ENCODE data around the gene MRPS25. TPM values are rescaled to one million over a fixed set of nuclear protein-coding genes. Genes with fewer than 3 reads are reported as not detected.
A peak's percentile ranks its signal among the peaks of the same experiment; 100 is the strongest.

Gene MRPS25
- total and polyA plus RNA-seq, 2 experiments from 2014 or later: 27.2 to 41.8 TPM

- WGBS, 2 experiments (ENCODE audit: low coverage in 1 of 2, low lambda C conversion rate in 2 of 2, missing lambda C conversion rate in 2 of 2): 96 to 97% methylated on average over 2 of the region's 2 CpGs
- H3K9me3 ChIP-seq (ENCODE audit: low read depth): no peaks in the 10 kb centered on the region
- no peak for TF ChIP-seq EZH2 (IDR thresholded peaks at IDR 0.05; ENCODE audit: insufficient read depth, poor library complexity, severe bottlenecking)
- no peak for TF ChIP-seq EZH2phosphoT487 (IDR thresholded peaks at IDR 0.05; ENCODE audit: insufficient read depth, low read depth)
- no peaks in the 10 kb centered on the region for H3K79me2 ChIP-seq (ENCODE audit: insufficient read depth)
- H3K4me2 ChIP-seq (ENCODE audit: unreplicated experiment): no peak overlapping the region
- no peaks in the 10 kb centered on the region for H3K4me1 ChIP-seq (ENCODE audit: insufficient read depth)
- no peaks in the 10 kb centered on the region for H3K27me3 ChIP-seq (replicated peaks; ENCODE audit: insufficient read depth)
- H2AFZ ChIP-seq: no peak overlapping the region
- H3K36me3 ChIP-seq (ENCODE audit: low read depth): peaks cover 55% of the 10 kb centered on the region
- H3K27ac ChIP-seq: no peak overlapping the region
- H3K4me3 ChIP-seq: no peak overlapping the region
- no peaks in the 10 kb centered on the region for H4K20me1 ChIP-seq (ENCODE audit: insufficient read depth)
- in situ Hi-C loops (cut with MboI): no loop called here
- no peaks in the 10 kb centered on the region for H3K9me2 ChIP-seq (ENCODE audit: insufficient read depth)
- no peak for DNase-seq
- H3K9ac ChIP-seq: no peak overlapping the region
- no peaks in the 10 kb centered on the region for H3F3A ChIP-seq (ENCODE audit: insufficient read depth)
Measured at GRCh38 chr3:15023719-15024118, 41.4 kb downstream of the MRPS25 start.

DNA sequence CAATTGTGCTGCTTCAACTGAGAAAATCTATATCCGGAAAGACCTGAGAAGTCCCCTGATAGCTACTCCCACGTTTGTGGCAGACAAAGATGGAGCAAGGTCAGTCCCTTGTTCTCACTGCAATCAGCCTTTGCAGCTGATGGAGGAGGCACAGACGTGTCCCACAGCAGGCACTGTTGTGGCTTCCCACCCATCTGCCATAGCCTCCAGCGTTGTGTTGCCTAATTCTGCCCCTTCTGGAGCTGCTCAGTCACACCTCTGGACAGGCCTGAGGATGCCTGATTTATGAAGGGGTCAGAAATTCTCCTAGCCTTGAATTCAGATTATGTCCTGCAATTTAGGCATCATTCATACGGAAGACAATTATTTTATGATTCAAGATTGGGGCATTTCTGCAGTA, 41.9 kb downstream of the MRPS25 start:
- WGBS, 2 experiments (ENCODE audit: low coverage in 1 of 2, low lambda C conversion rate in 2 of 2, missing lambda C conversion rate in 2 of 2): 49 to 52% methylated on average over 5 of the region's 5 CpGs
- Histone ChIP-seq H3K9ac (no peak overlapping the region), H3K9me2 (ENCODE audit: insufficient read depth) (no peaks in the 10 kb centered on the region), H3K4me3 (no peak overlapping the region), H2AFZ (no peak overlapping the region), H3K79me2 (ENCODE audit: insufficient read depth) (no peaks in the 10 kb centered on the region), H4K20me1 (ENCODE audit: insufficient read depth) (no peaks in the 10 kb centered on the region), H3K27ac (no peak overlapping the region), H3K4me2 (ENCODE audit: unreplicated experiment) (no peak overlapping the region), H3K9me3 (ENCODE audit: low read depth) (no peaks in the 10 kb centered on the region), H3K27me3 (replicated peaks; ENCODE audit: insufficient read depth) (no peaks in the 10 kb centered on the region), H3K36me3 (ENCODE audit: low read depth) (peaks cover 57% of the 10 kb centered on the region), H3F3A (ENCODE audit: insufficient read depth) (no peaks in the 10 kb centered on the region), H3K4me1 (ENCODE audit: insufficient read depth) (no peaks in the 10 kb centered on the region)
- no peak for TF ChIP-seq EZH2 (IDR thresholded peaks at IDR 0.05; ENCODE audit: insufficient read depth, poor library complexity, severe bottlenecking)
- no peak for TF ChIP-seq EZH2phosphoT487 (IDR thresholded peaks at IDR 0.05; ENCODE audit: insufficient read depth, low read depth)
- in situ Hi-C loops (cut with MboI): no loop called here
- DNase-seq: no peak

DNA sequence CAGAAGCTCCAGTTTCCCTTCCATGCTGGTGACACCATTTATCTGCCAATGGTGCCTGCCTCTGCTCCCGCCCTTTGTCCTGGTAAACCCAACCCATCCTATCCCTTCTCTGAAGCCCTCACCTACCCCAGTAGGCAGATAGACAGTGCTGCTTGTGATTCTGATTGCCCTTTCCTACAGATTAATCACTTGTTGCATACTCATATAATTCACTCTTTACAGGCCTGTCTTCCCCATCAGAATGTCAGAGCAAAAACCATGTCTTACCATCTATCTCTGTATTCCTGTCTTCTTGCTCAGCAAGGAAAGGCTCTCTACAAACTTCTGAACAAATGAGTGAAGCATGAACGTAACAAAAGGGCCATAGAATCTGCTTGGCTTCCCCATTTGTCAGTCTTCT, 47.9 kb downstream of the MRPS25 start:
- Histone ChIP-seq H3K4me2 (ENCODE audit: unreplicated experiment) (no peak overlapping the region), H2AFZ (no peak overlapping the region), H3K27me3 (replicated peaks; ENCODE audit: insufficient read depth) (no peaks in the 10 kb centered on the region), H3K36me3 (ENCODE audit: low read depth) (peaks cover 56% of the 10 kb centered on the region), H3K4me1 (ENCODE audit: insufficient read depth) (no peaks in the 10 kb centered on the region), H3F3A (ENCODE audit: insufficient read depth) (no peaks in the 10 kb centered on the region), H4K20me1 (ENCODE audit: insufficient read depth) (no peaks in the 10 kb centered on the region), H3K9me2 (ENCODE audit: insufficient read depth) (no peaks in the 10 kb centered on the region), H3K9me3 (ENCODE audit: low read depth) (no peaks in the 10 kb centered on the region), H3K79me2 (ENCODE audit: insufficient read depth) (no peaks in the 10 kb centered on the region), H3K4me3 (no peak overlapping the region), H3K27ac (no peak overlapping the region), H3K9ac (no peak overlapping the region)
- DNase-seq: no peak
- TF ChIP-seq EZH2phosphoT487 (IDR thresholded peaks at IDR 0.05; ENCODE audit: insufficient read depth, low read depth) (no peak), EZH2 (IDR thresholded peaks at IDR 0.05; ENCODE audit: insufficient read depth, poor library complexity, severe bottlenecking) (no peak)
- in situ Hi-C loops (cut with MboI): no loop called here
- 75 to 89% methylated on average over 2 of the region's 2 CpGs for WGBS, 2 experiments (ENCODE audit: low coverage in 1 of 2, low lambda C conversion rate in 2 of 2, missing lambda C conversion rate in 2 of 2)

- Histone ChIP-seq H3F3A (ENCODE audit: insufficient read depth) (no peaks in the 10 kb centered on the region), H3K9ac (no peak overlapping the region), H3K4me1 (ENCODE audit: insufficient read depth) (no peaks in the 10 kb centered on the region), H3K4me3 (no peak overlapping the region), H3K4me2 (ENCODE audit: unreplicated experiment) (no peak overlapping the region), H3K9me3 (ENCODE audit: low read depth) (no peaks in the 10 kb centered on the region), H3K27ac (no peak overlapping the region), H3K9me2 (ENCODE audit: insufficient read depth) (no peaks in the 10 kb centered on the region), H4K20me1 (ENCODE audit: insufficient read depth) (no peaks in the 10 kb centered on the region), H3K79me2 (ENCODE audit: insufficient read depth) (peaks cover 3% of the 10 kb centered on the region; the same call in 1 of the 2 replicates), H3K36me3 (ENCODE audit: low read depth) (peaks cover 39% of the 10 kb centered on the region), H2AFZ (no peak overlapping the region), H3K27me3 (replicated peaks; ENCODE audit: insufficient read depth) (no peaks in the 10 kb centered on the region)
- peak; percentile 7 for DNase-seq
- in situ Hi-C loops (cut with MboI): no loop called here
- TF ChIP-seq EZH2 (IDR thresholded peaks at IDR 0.05; ENCODE audit: insufficient read depth, poor library complexity, severe bottlenecking): no peak
- no peak for TF ChIP-seq EZH2phosphoT487 (IDR thresholded peaks at IDR 0.05; ENCODE audit: insufficient read depth, low read depth)
- 80% methylated on average over 4 of the region's 4 CpGs for WGBS, 2 experiments (ENCODE audit: low coverage in 1 of 2, low lambda C conversion rate in 2 of 2, missing lambda C conversion rate in 2 of 2)
Measured at GRCh38 chr3:15015456-15015855, 49.7 kb downstream of the MRPS25 start.
